ENCODE measurements around the gene QTRT2. TPM values are rescaled to one million over a fixed set of nuclear protein-coding genes. Genes with fewer than 3 reads are reported as not detected.

QTRT2 gene
- total RNA-seq, 4 donors from 2014 or later, result 10.8 to 19.4 (median 11.8) TPM

GRCh38 chr3:114127517-114127916, 71.0 kb downstream of the QTRT2 start:
- WGBS, 2 donors, result 87 to 90% methylated on average over 3 of the region's 3 CpGs
- TF ChIP-seq CTCF (IDR thresholded peaks at IDR 0.05) (no peak), POLR2A (IDR thresholded peaks at IDR 0.05) (no peak)
- DNase-seq (ENCODE audit: low spot score in 2 of 2), result no peak
- H3K4me3 ChIP-seq (ENCODE audit: low read depth, poor library complexity, severe bottlenecking), result no peak overlapping the region
- intact Hi-C loops (cut with DNase I; ENCODE audit: low total_unique reads), result no loop called here

GRCh38 chr3:114128231-114128630, 71.7 kb downstream of the QTRT2 start:
- 67 to 70% methylated on average over 1 of the region's 1 CpG for WGBS, 2 donors
- H3K4me3 ChIP-seq (ENCODE audit: low read depth, poor library complexity, severe bottlenecking), result no peak overlapping the region
- intact Hi-C loops (cut with DNase I; ENCODE audit: low total_unique reads), result no loop called here
- no peak for TF ChIP-seq POLR2A (IDR thresholded peaks at IDR 0.05)
- DNase-seq (ENCODE audit: low spot score in 2 of 2), result no peak

GRCh38 chr3:114128826-114129225, 72.3 kb downstream of the QTRT2 start:
- intact Hi-C loops (cut with DNase I; ENCODE audit: low total_unique reads), result no loop called here
- 82 to 83% methylated on average over 8 of the region's 8 CpGs for WGBS, 2 donors

GRCh38 chr3:114132500-114132899, 76.0 kb downstream of the QTRT2 start:
- WGBS, 2 donors, result 97% methylated on average over 3 of the region's 3 CpGs
- no peak overlapping the region for H3K4me3 ChIP-seq (ENCODE audit: low read depth, poor library complexity, severe bottlenecking)
- TF ChIP-seq CTCF (IDR thresholded peaks at IDR 0.05), result no peak
- no peak for DNase-seq (ENCODE audit: low spot score in 2 of 2)
- intact Hi-C loops (cut with DNase I; ENCODE audit: low total_unique reads), result no loop called here

More at GRCh38 chr3:114128826-114129225, 72.3 kb downstream of the QTRT2 start:
- H3K4me3 ChIP-seq (ENCODE audit: low read depth, poor library complexity, severe bottlenecking), result no peak overlapping the region
- TF ChIP-seq POLR2A (IDR thresholded peaks at IDR 0.05) (no peak), CTCF (IDR thresholded peaks at IDR 0.05) (no peak)
- no peak for DNase-seq (ENCODE audit: low spot score in 2 of 2)

GRCh38 chr3:114133947-114134346, 77.4 kb downstream of the QTRT2 start:
- no peak for DNase-seq (ENCODE audit: low spot score in 2 of 2)
- intact Hi-C loops (cut with DNase I; ENCODE audit: low total_unique reads), result no loop called here
- TF ChIP-seq CTCF (IDR thresholded peaks at IDR 0.05) (no peak), POLR2A (IDR thresholded peaks at IDR 0.05) (no peak)
- WGBS, 2 donors, result 90 to 99% methylated on average over 3 of the region's 3 CpGs
- H3K4me3 ChIP-seq (ENCODE audit: low read depth, poor library complexity, severe bottlenecking), result no peak overlapping the region

Other genes with a start within 250 kb of the QTRT2 start
- 10 to 100 TPM; 23.0 to 38.2 (median 33.2) TPM for gene GRAMD1C, start 217.9 kb upstream of the QTRT2 start, total RNA-seq
- gene ZDHHC23, start 108.7 kb upstream of the QTRT2 start, total RNA-seq, result 10 to 100 TPM in 3 of 4 donors, 1 to 10 TPM in 1; 5.8 to 16.5 (median 13.7) TPM
- 1 to 10 TPM; 2.5 to 7.3 (median 5.3) TPM for gene CCDC191, start 211 bp upstream of the QTRT2 start, total RNA-seq
- gene DRD3, start 122.3 kb downstream of the QTRT2 start, total RNA-seq, result not detected
- gene ZNF80, start 180.8 kb downstream of the QTRT2 start, total RNA-seq, result not detected
- 1 to 10 TPM in 1 of 4 donors, not detected in 3; 1.2 TPM for gene TIGIT, start 237.3 kb downstream of the QTRT2 start, total RNA-seq

Measured in lower leg skin (tissue), 4 donors.